Kidney (tissue), 14 donors: ENCODE results near the gene CXCR6. TPM values are rescaled to one million over a fixed set of nuclear protein-coding genes. Genes with fewer than 3 reads are reported as not detected.

Source experiments
- DNase-seq, 5 donors: peaks; one replicate each; pipeline ENCODE4 v3.0.0-alpha.2; 2013 to 2020
- FAIRE-seq: peaks from 2 replicates; lab custom pipeline; 2012; peaks lifted over from hg19 to GRCh38; lab: Jason Lieb, UNC
- H3K27ac ChIP-seq, 2 donors: one replicate each; pipeline ENCODE4 v1.7.0; 2013; ENCODE audit warnings: low read depth in 2 of 2, low read length in 2 of 2, inconsistent platforms in 1 of 2
- H3K27me3 ChIP-seq: one replicate; pipeline ENCODE4 v1.7.1; 2013; ENCODE audit warnings: low read length, inconsistent platforms; ENCODE audit not compliant: control insufficient read depth, insufficient read depth
- H3K36me3 ChIP-seq, 3 donors: one replicate each; pipeline versions ENCODE4 v1.7.0 to v1.7.1; 2013; ENCODE audit warnings: low read length in 3 of 3, control low read depth in 1 of 3, inconsistent platforms in 1 of 3; ENCODE audit not compliant: insufficient read depth in 3 of 3, control insufficient read depth in 2 of 3
- H3K4me1 ChIP-seq, 3 donors: one replicate each; pipeline versions ENCODE4 v1.7.0 to v1.7.1; 2013; ENCODE audit warnings: low read length in 3 of 3, inconsistent platforms in 1 of 3, low read depth in 1 of 3; ENCODE audit not compliant: control insufficient read depth in 2 of 3, insufficient read depth in 2 of 3
- H3K4me3 ChIP-seq, 3 donors: one replicate each; pipeline versions ENCODE4 v1.7.0 to v1.8.1; 2013; ENCODE audit warnings: low read length in 3 of 3, control low read depth in 1 of 3, inconsistent platforms in 1 of 3
- H3K9ac ChIP-seq, 3 donors: one replicate each; pipeline versions ENCODE4 v1.7.0 to v1.7.1; 2013; ENCODE audit warnings: low read length in 3 of 3, control low read depth in 1 of 3, inconsistent platforms in 1 of 3
- H3K9me3 ChIP-seq, 3 donors: one replicate each; pipeline versions ENCODE4 v1.7.0 to v1.7.1; 2013; ENCODE audit warnings: low read length in 3 of 3, control low read depth in 1 of 3, inconsistent platforms in 1 of 3; ENCODE audit not compliant: control insufficient read depth in 2 of 3, insufficient read depth in 1 of 3
- intact Hi-C: fragments of 100-400 bp; cut with DNase I; formaldehyde crosslinking; loops from one replicate; pipeline ENCODE4 v1.11.1; 2022
- polyA plus RNA-seq: library from polyadenylated mRNA; stranded (reverse); fragments of 350-450 nt; fragmentation: Illumina TruSeq; extraction: RNeasy Lipid Tissue Mini Kit (QIAGEN cat#74804); gene quantifications from one replicate; pipeline ENCODE4 v1.2.3, GENCODE V29; 2014; ENCODE audit warnings: low read depth, low replicate concordance; ENCODE audit not compliant: insufficient read depth
- total RNA-seq: library from RNA; stranded (reverse); fragmentation: NEBNext Ultra II Directional; extraction: Animal tissue kit (Norgen Biotek cat#: 25700); gene quantifications from one replicate; pipeline ENCODE4 v1.2.1, GENCODE V29; 2021
- TF ChIP-seq, protein P1 (sequence below): IDR thresholded peaks from 3 replicates; pipeline ENCODE4 v1.5.1; 2012; ENCODE audit warnings: mild to moderate bottlenecking, moderate library complexity, borderline replicate concordance; ENCODE audit not compliant: insufficient read depth; ENCODE audit errors: extremely low read depth
- donor health status: control.
- donor health status: control.
- donor health status: control.
- donor health status: control.
- donor health status: control.
- donor health status: DM: yes; HTN: yes; CAD: no.
- donor health status: Normal renal cell carcinoma (clear cell type).

CXCR6 gene
- total and polyA plus RNA-seq, 2 donors from 2014 or later: 0.39 to 2.7 TPM

DNA sequence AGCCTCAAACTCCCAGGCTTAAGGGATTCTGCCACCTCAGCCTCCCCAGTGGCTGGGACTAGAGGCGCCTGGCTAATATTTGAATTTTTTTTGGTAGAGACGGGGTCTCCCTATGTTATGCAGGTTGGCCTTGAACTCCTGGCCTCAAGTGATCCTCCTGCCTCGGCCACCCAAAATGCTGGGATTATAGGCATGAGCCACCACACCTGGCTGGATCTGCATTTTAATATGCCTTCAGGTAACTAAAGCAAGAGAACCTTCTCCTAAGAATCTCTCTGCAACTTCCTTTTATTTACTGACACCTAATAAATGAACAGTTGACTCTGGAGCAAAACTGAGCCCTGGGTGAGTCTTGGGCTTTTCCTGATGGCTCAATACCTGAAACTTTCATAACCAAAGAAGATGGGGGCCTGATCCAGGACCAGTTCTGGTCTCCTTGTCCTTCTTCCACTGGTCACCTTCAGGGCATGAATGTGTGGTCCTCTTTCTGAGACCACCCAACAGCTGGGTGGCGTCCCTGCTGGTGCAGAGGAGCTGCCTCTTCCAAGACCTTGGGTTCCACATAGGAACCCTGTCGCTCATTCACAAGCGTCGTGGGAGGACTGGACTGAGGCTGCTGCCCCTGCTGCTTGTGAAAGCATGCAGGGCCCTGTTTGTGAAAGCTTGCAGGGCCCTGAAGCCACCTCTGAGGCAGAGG, 28.8 kb upstream of the CXCR6 start:
- Histone ChIP-seq H3K4me3 (no peak overlapping the region), H3K4me1 (no peaks in the 10 kb centered on the region), H3K36me3 (no peaks in the 10 kb centered on the region), H3K9me3 (no peaks in the 10 kb centered on the region), H3K27ac (no peak overlapping the region), H3K9ac (no peak overlapping the region), H3K27me3 (no peaks in the 10 kb centered on the region)
- DNase-seq: no peak
- intact Hi-C loops: no loop called here
- TF ChIP-seq, protein P1, sequence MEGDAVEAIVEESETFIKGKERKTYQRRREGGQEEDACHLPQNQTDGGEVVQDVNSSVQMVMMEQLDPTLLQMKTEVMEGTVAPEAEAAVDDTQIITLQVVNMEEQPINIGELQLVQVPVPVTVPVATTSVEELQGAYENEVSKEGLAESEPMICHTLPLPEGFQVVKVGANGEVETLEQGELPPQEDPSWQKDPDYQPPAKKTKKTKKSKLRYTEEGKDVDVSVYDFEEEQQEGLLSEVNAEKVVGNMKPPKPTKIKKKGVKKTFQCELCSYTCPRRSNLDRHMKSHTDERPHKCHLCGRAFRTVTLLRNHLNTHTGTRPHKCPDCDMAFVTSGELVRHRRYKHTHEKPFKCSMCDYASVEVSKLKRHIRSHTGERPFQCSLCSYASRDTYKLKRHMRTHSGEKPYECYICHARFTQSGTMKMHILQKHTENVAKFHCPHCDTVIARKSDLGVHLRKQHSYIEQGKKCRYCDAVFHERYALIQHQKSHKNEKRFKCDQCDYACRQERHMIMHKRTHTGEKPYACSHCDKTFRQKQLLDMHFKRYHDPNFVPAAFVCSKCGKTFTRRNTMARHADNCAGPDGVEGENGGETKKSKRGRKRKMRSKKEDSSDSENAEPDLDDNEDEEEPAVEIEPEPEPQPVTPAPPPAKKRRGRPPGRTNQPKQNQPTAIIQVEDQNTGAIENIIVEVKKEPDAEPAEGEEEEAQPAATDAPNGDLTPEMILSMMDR: no peak
- FAIRE-seq: no peak

DNA sequence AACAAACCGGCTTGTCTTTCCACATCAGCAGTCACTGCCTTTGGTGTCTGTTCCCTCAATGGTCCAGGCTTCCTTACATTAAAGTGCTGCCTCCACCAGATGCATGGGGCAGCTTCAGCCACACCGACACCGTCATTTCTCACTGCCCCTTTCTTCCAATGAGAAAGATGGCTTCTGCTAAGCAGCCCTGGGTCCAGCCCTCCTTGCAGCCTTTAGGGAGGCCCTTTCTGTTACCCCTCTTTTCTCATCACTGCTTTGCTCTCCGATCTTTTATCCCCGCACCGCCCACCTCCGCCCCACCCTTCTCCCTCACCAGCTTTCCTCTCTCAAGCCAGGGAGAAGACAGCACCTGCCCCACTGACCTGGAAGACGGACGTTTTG, 28.2 kb upstream of the CXCR6 start:
- FAIRE-seq: no peak
- TF ChIP-seq, protein P1: no peak

GRCh38 chr3:45915518-45916231, 27.6 kb upstream of the CXCR6 start:
- Histone ChIP-seq H3K36me3 (peaks cover 0 to 4% (median 0%) of the 10 kb centered on the region in 3 donors), H3K4me3 (no peak overlapping the region), H3K9me3 (no peaks in the 10 kb centered on the region), H3K27ac (no peak overlapping the region), H3K4me1 (no peaks in the 10 kb centered on the region), H3K9ac (no peak overlapping the region), H3K27me3 (no peaks in the 10 kb centered on the region)
- FAIRE-seq (no peak), DNase-seq (no peak)
- TF ChIP-seq, protein P1: no peak
- intact Hi-C loops: no loop called here

More for the DNA sequence above, 28.2 kb upstream of the CXCR6 start:
- Histone ChIP-seq H3K9me3 (no peaks in the 10 kb centered on the region), H3K4me1 (no peaks in the 10 kb centered on the region), H3K27me3 (no peaks in the 10 kb centered on the region), H3K36me3 (peaks cover 0 to 2% (median 0%) of the 10 kb centered on the region in 3 donors), H3K9ac (no peak overlapping the region), H3K27ac (no peak overlapping the region), H3K4me3 (no peak overlapping the region)
- DNase-seq: no peak
- intact Hi-C loops: no loop called here
